ENCODE data around the gene CFAP45. TPM values are rescaled to one million over a fixed set of nuclear protein-coding genes. Genes with fewer than 3 reads are reported as not detected.

CFAP45 gene
- total RNA-seq, 1 experiment from 2014 or later, result 0.40 TPM

GRCh38 chr1:159895286-159895685 is 4.7 kb downstream of the CFAP45 start:
- no peak overlapping the region for H3K4me3 Mint-ChIP-seq (ENCODE audit: unreplicated experiment)
- no peaks in the 10 kb centered on the region for H3K9me3 Mint-ChIP-seq (ENCODE audit: unreplicated experiment)
- H3K27me3 Mint-ChIP-seq (ENCODE audit: insufficient read depth, unreplicated experiment), result no peaks in the 10 kb centered on the region
- no peak for TF ChIP-seq CTCF (IDR thresholded peaks at IDR 0.05; ENCODE audit: unreplicated experiment)
- DNase-seq (ENCODE audit: unreplicated experiment), result no peak
- ChIA-PET CTCF (interaction anchor here (0.6 to 15.0 kb wide), 18 partner anchors 9 to 768 kb away, joined by 3 to 1396 read pairs (median 128); partner anchors contain the start of genes DUSP23, FCRL6 and TAGLN2), POLR2A (interaction anchor here (0.6 to 0.9 kb wide), 3 partner anchors 26 to 734 kb away, joined by 3 read pairs; no protein-coding TSS in a partner anchor)
- H3K4me1 Mint-ChIP-seq (ENCODE audit: insufficient read depth, unreplicated experiment), result peaks cover 14% of the 10 kb centered on the region
- no peak overlapping the region for H3K27ac Mint-ChIP-seq (ENCODE audit: low read depth, unreplicated experiment)
- intact Hi-C loops (cut with micrococcal nuclease), result no loop called here
- no TSS peak for BruUV-seq (replicated peaks)
- no peaks in the 10 kb centered on the region for H3K36me3 Mint-ChIP-seq (ENCODE audit: insufficient read depth, unreplicated experiment)

- no peak overlapping the region for H3K4me3 Mint-ChIP-seq (ENCODE audit: unreplicated experiment)
- TF ChIP-seq CTCF (IDR thresholded peaks at IDR 0.05; ENCODE audit: unreplicated experiment), result no peak
- ChIA-PET POLR2A (interaction anchor here (0.7 to 7.0 kb wide), 10 partner anchors 12 to 116 kb away, joined by 3 to 57 read pairs (median 4); partner anchors contain the start of gene DUSP23), CTCF (interaction anchor here (0.5 to 15.0 kb wide), 69 partner anchors 8 to 1393 kb away, joined by 3 to 1396 read pairs (median 5); partner anchors contain the start of genes DUSP23, FCRL6, PIGM and SLAMF8)
- no peak overlapping the region for H3K27ac Mint-ChIP-seq (ENCODE audit: low read depth, unreplicated experiment)
- no TSS peak for BruUV-seq (replicated peaks)
- intact Hi-C loops (cut with micrococcal nuclease), result loop anchor here (2.0 kb wide), 1 partner anchor 44 kb away; no protein-coding TSS in a partner anchor
- no peaks in the 10 kb centered on the region for H3K9me3 Mint-ChIP-seq (ENCODE audit: unreplicated experiment)
- H3K27me3 Mint-ChIP-seq (ENCODE audit: insufficient read depth, unreplicated experiment), result no peaks in the 10 kb centered on the region
- peaks cover 19% of the 10 kb centered on the region for H3K4me1 Mint-ChIP-seq (ENCODE audit: insufficient read depth, unreplicated experiment)
- no peaks in the 10 kb centered on the region for H3K36me3 Mint-ChIP-seq (ENCODE audit: insufficient read depth, unreplicated experiment)
- DNase-seq (ENCODE audit: unreplicated experiment), result peak; percentile 53
Measured at GRCh38 chr1:159892944-159893343, 7.0 kb downstream of the CFAP45 start.

- TF ChIP-seq CTCF (IDR thresholded peaks at IDR 0.05; ENCODE audit: unreplicated experiment), result peak; percentile 100
- no peaks in the 10 kb centered on the region for H3K9me3 Mint-ChIP-seq (ENCODE audit: unreplicated experiment)
- H3K27ac Mint-ChIP-seq (ENCODE audit: low read depth, unreplicated experiment), result peak overlapping the region; percentile 28
- peaks cover 19% of the 10 kb centered on the region for H3K4me1 Mint-ChIP-seq (ENCODE audit: insufficient read depth, unreplicated experiment)
- ChIA-PET POLR2A (interaction anchor here (0.8 to 7.0 kb wide), 8 partner anchors 10 to 680 kb away, joined by 4 to 57 read pairs (median 4); partner anchors contain the start of gene DUSP23), CTCF (interaction anchor here (0.6 to 15.0 kb wide), 90 partner anchors 13 to 884 kb away, joined by 3 to 1396 read pairs (median 5); partner anchors contain the start of genes ACKR1, APCS, DUSP23 and FCRL6)
- no TSS peak for BruUV-seq (replicated peaks)
- peak; percentile 96 for DNase-seq (ENCODE audit: unreplicated experiment)
- intact Hi-C loops (cut with micrococcal nuclease), result loop anchor here (1.0 to 2.0 kb wide), 9 partner anchors 37 to 759 kb away; partner anchors contain the start of gene DUSP23
- no peaks in the 10 kb centered on the region for H3K36me3 Mint-ChIP-seq (ENCODE audit: insufficient read depth, unreplicated experiment)
- H3K27me3 Mint-ChIP-seq (ENCODE audit: insufficient read depth, unreplicated experiment), result no peaks in the 10 kb centered on the region
- H3K4me3 Mint-ChIP-seq (ENCODE audit: unreplicated experiment), result no peak overlapping the region
Measured at GRCh38 chr1:159891275-159892157, 8.4 kb downstream of the CFAP45 start.

- Mint-ChIP-seq H3K36me3 (ENCODE audit: insufficient read depth, unreplicated experiment) (no peaks in the 10 kb centered on the region), H3K4me1 (ENCODE audit: insufficient read depth, unreplicated experiment) (peaks cover 19% of the 10 kb centered on the region), H3K4me3 (ENCODE audit: unreplicated experiment) (no peak overlapping the region), H3K9me3 (ENCODE audit: unreplicated experiment) (no peaks in the 10 kb centered on the region), H3K27me3 (ENCODE audit: insufficient read depth, unreplicated experiment) (no peaks in the 10 kb centered on the region), H3K27ac (ENCODE audit: low read depth, unreplicated experiment) (peak overlapping the region; percentile 44)
- DNase-seq (ENCODE audit: unreplicated experiment), result no peak
- CTCF ChIA-PET, result interaction anchor here (0.6 to 15.0 kb wide), 51 partner anchors 8 to 1192 kb away, joined by 3 to 1396 read pairs (median 6); partner anchors contain the start of genes APCS, DUSP23, FCRL6 and IGSF9
- intact Hi-C loops (cut with micrococcal nuclease), result no loop called here
- BruUV-seq (replicated peaks), result TSS peak; percentile 90
- TF ChIP-seq CTCF (IDR thresholded peaks at IDR 0.05; ENCODE audit: unreplicated experiment), result no peak
- POLR2A ChIA-PET, result interaction anchor here (1.0 to 7.0 kb wide), 8 partner anchors 9 to 113 kb away, joined by 3 to 57 read pairs (median 6); partner anchors contain the start of gene DUSP23
Measured at GRCh38 chr1:159890390-159890789, 9.6 kb downstream of the CFAP45 start.

Data from MCF 10A (cell line).